GM19452 (cell line): ENCODE results near the gene B3GNT9.
A peak's percentile ranks its signal among the peaks of the same experiment; 100 is the strongest.

ENCODE experiments used
- ATAC-seq: cut with Tn5 transposase; IDR thresholded peaks from one replicate; pipeline ENCODE4 v1.9.1; 2021; ENCODE audit not compliant: unreplicated experiment

The B3GNT9 gene

DNA sequence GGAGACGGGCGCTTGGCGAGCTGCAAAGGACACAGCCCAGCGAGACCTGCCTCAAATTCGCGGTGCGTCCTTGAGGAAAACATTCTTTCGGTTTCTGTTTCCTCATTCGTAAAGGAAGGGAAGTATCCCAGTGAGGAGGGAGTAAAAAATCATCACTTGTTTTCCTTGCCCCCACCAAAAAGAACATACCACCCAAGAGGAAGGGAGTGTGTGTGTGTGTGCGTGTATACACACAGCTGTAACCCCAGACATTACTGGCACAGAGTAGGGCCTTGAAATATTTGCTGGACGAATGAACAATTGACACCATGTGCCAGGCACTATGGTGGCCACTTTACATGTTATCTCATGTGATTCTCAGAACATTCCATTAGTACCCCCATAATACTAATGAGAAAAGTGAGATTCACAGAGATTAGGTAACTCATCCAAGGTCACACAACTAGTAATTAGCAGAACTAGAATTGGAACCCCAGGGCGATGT, 34.9 kb upstream of the B3GNT9 start:
- ATAC-seq, result no peak

DNA sequence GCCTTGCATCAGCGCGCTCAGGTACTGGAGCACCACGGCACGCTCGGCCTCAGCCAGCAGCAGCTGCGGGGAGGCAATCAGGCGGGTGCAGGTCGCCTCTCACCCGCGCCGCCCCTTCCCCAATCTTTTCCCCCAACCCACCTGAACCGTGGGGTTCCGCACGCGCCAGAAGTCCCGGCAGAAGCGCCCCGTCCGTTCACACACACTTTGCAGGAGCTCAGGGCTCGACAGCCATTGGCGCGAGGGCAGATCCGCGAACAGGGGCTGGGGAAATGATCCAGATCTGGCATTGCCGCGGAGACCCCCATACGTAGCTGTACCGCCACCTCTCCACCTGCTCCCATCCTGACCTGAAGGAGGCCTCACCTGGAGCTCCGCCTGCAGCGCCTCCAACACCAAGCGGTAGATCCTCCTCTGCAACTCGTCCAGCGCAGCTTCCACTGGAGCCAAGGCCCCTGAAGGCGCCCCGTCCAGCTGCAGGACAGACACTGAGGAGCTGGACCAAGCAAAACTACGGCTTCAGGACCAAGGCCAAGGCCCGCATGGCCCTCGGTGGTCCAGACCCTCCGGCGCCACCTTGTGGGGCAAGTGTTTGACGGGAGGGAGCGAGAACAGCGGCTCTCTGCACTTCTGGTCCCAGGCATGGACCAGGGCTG, 34.3 kb upstream of the B3GNT9 start:
- no peak for ATAC-seq

DNA sequence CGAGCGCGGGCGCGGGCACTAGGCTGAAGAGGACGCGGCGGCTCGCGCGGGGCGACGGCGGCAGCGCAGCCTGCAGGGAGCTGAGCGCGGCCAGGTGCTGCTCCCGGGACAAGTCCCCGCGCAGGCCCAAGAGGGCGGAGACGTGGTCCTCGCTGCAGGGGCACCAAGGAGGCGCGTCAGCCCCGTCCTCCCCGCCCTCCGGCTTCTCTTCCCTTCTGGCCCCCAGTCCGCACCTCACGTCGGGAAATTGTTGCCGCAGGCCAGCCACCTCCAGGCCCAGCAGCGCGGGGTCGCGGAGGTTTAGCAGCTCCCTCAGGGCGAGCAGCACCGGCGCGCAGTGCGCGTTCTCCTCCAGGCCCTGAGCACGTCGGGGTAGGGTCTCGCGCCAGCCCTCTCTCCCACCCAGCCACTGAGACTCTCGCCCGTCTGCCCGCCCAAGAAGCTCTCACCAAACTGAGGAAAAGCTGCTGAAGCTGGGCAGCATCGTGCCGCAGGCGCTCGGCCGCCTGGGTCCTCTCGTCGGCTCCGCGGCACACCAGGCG, 33.7 kb upstream of the B3GNT9 start:
- peak; percentile 10 for ATAC-seq

DNA sequence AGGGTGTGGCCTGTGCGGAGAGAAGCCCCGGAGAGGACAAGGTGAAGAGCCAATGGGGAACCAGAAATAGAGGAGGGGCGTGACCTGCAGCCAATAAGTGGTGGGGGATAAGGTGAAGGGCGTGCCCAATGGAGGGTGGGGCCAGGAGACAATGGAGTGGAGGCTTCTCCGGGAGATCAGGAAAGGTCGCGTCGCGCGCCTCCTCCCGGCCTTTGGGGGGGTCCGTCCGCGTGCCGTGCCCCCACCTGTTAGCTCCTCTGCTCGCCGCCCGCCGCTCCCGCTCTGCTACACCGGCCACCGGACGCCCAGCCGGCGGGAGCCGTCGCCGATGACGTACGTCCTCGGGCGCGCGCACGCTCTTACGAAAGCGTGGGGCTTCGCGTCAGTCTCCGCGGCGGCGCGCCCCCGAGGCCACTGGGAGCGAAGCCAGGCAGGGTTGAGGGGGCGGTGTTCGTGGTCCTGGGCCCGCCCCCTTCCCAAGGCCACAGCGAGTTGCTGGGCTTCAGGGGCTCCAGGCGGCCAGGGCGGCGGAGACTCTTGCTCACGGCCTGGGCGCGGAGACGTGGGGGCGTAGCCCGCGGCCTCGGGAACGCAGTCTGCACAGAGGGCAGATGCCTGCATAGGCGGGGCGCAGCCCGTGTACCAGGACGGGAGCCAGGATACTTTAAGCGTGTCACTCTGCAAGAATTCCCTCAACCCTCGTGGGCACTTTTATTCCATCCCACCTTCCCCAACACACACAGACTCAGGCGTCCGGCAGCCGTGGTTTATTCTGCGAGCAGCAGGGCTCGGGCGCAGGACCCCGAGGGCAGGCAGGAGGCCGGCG, 33.0 kb upstream of the B3GNT9 start, which contains the start of gene MATCAP1:
Gene MATCAP1 (minus strand): TSS at position 337 of the 826 bp plus-strand sequence. CDS start 3,353 bp downstream, outside the sequence.
- ATAC-seq, result peak; percentile 90

DNA sequence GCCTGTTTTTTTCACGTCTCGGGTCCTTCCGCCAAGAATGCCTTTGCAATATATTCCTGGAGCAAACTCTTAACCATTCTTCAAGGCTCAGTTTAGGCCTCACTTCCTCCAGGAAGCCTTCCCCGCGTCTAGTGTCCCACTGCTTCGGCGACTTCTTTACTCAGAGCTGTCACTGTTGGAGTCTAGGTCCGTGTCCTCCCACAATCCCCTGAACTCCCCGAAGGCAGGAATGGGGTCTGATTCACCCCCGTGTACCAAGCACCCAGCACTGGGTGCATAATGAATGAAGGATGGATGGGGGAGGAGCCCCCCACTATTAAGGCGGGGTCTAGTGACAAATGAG, 32.5 kb upstream of the B3GNT9 start:
- no peak for ATAC-seq

DNA sequence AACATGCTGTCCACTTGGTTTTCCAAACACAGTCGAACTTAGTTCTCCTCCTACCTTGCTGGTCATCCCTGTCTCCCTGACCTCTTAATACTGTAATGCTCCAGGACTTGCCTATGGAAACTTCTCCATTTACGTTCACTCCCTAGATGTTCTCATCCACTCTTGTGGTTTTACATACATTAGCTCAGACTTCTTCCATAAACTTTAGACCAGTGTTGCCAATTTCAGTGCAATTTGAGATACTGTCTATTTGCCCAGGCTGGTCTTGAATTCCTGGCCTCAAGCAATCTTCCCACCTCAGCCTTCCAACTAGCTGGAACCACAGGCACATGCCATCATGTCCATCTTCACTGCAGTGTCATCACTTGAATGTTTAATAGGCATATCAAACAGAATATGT, 31.5 kb upstream of the B3GNT9 start:
- no peak for ATAC-seq

DNA sequence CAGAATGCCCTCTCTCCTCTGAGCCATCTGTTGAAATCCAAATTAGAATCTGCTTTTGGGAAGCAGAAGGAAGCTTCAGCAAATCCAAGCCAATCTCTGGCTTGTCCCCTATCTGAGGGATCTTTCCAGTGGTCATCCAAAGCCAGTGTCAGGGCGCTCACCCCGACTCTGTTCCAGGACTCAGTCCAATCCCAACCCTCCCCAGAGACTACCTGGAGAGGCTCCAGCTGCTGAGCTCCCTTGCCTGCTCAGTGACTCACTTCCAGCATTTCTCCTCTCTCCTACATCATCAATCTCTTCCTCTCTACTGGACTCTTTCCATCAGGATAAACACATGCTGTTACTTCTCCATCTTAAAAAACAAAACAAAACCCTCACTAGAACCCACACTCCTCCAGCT, 30.5 kb upstream of the B3GNT9 start:
- no peak for ATAC-seq

DNA sequence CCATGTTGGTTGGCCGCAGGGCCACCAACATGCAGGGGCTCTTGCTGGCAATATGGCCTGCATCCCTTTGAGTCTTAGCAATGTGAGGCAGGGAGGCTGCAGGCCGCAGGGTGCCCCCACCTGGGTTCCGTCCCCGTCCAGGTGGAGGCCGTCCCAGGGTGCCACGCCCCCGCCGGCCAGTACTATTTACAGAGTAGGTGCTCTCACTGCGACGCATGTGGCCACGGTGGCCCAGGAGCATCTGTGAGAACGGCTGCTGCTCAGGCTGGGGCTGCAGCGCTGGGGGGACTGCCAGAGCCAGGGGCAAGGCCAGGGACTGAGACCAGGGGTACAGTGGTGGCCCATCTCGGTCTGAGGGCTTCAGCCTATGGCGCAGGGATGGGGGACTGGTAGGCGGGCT, 29.4 kb upstream of the B3GNT9 start:
- ATAC-seq, result no peak

DNA sequence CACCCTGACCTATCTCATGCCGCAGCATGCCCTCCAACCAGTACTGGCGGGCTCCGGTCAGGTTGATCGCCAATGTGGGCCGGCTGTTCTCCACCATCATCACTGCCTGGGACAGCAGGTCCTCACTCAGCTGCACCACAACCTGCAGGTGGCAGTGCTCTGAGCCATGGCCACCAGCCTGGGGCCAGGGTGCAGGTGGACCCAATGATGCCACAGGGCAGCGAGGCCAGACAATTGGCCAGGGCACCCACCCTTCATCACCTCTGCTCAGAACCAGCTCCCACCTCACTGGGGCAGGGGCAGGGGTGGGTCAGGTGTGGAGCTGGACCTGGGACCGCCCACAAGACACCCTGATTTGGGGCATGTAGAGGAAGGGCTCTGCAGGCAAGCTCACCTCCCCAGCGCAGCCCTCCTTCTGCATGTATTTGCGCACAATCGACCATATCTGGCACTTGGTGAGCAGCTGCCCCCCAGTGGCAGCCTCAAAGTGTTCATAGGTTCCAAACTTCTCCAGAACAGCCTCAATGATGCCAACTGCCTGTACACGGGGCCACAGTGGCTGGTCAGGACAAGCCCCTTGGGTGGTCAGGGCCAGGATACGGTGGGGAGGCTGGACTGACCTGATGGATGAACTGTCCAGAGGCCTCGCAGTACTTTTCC, 28.8 kb upstream of the B3GNT9 start:
- no peak for ATAC-seq

DNA sequence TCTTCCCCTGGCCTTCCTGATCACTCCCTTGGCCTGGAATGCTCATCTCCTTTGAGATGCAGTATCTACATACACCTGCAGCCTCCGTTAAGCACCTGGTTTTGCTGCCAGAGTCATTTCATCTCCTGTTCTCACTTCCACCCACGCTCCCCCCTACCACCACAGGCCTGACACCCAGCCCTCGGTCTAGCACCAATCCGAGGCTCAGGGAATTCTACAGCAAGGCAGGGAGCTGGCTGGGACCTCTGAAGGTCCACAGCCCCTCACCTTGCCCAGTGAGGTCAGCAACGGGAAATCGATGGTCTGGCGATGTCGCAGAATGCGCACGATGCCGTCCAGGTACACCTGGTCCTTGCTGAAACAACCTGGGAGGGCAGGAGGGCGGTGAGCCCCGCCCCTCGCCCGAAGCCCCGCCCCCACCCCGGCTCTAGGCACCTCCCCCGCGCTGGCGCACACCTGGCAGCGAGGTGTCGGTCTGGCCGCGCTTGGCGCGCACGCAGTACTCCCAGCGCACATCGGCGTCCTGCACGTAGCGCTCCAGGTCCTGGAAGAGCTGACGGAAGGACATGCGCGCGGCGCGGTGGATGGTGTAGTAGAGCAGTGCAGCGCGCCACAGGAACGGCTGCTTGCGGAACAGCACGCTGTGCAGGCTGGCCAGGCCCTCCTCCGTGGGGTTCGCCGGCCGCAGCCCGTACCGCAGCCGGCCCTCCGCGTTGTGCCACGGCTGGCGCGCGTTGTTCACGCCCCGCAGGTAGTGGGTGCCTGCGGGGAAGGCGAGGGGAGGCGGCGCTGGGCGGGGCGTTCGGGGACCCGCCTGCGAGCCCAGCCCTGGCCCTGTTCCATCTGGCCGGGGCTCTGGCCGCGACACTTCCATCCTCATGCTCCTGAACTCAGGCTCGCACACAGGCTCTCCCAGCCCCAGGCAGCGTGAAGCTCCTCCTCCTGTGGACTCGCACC, 27.2 kb upstream of the B3GNT9 start:
- ATAC-seq, result no peak

DNA sequence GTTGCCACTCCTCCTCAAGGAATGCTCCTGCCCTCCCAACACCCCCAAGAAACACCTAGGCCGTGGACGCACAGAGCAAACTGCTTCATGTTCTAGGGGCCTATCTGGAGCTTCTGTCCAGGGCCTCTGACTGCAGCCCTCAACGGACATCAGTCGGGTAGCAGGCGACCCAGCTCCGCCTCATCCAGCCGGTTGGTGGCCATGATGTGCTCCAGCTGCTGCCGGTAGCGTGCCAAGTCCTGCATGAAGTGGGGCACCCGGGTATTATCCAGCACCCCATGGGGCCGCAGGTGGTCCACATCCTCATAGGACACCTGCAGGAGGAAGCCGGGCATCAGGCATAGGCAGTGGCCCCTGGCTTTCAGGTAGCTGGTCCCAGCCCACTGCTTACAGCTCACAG, 25.9 kb upstream of the B3GNT9 start:
- ATAC-seq, result no peak

DNA sequence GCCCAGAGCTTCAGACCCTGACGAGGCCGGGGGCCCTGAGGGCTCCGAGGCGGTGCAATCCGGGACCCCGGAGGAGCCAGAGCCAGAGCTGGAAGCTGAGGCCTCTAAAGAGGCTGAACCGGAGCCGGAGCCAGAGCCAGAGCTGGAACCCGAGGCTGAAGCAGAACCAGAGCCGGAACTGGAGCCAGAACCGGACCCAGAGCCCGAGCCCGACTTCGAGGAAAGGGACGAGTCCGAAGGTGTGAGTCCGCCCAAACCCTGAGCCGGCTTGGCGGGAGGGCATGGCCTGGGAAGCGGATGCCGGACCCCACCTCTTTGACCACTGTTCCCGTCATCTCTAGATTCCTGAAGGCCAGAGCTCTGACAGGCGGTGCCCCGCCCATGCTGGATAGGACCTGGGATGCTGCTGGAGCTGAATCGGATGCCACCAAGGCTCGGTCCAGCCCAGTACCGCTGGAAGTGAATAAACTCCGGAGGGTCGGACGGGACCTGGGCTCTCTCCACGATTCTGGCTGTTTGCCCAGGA, 24.0 kb upstream of the B3GNT9 start:
- ATAC-seq, result no peak

DNA sequence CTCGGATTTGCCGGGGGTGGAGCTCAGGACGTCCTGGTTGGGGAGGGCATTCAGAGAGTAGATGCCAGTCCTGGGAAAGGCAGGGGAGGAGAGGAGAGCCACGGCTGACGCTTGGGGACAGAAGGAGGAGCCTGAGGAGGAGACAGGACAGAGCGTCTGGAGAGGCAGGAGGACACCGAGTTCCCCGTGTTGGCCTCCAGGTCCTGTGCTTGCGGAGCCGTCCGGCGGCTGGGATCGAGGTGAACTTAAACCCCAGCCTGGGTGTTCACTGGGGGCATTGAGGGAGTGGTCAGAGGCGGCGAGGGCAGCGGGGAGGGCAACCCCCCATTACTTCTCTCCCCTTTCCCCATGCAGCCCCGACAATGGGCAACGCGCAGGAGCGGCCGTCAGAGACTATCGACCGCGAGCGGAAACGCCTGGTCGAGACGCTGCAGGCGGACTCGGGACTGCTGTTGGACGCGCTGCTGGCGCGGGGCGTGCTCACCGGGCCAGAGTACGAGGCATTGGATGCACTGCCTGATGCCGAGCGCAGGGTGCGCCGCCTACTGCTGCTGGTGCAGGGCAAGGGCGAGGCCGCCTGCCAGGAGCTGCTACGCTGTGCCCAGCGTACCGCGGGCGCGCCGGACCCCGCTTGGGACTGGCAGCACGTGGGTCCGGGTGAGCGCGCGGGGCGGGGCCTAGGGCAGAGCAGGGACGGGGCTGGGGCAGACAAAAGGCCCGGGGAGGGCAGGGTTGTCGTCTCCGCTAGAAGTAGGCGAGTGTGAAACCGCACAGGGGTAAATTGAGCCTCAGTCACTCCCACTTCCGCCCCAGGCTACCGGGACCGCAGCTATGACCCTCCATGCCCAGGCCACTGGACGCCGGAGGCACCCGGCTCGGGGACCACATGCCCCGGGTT, 23.3 kb upstream of the B3GNT9 start:
- peak; percentile 40 for ATAC-seq

DNA sequence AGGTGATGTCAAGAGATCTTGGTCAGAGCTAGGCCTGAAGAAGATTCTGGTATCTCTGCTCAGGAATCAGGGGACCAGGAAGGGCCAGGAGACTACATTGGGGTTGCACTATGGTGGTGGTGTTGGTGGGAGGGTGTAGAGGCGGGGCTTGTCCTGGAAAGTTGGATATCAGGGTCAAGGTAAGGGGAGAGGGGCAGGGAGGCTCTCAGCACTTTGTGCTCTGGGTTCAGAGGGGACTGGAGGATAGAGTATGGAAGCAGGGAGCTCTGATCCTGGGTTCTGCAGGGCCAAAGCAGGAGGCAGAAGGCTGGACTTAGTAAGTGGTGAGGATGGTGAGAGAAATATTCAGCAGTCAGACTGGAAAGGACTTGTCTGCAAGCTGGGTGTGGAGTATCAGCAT, 22.5 kb upstream of the B3GNT9 start:
- ATAC-seq, result no peak

DNA sequence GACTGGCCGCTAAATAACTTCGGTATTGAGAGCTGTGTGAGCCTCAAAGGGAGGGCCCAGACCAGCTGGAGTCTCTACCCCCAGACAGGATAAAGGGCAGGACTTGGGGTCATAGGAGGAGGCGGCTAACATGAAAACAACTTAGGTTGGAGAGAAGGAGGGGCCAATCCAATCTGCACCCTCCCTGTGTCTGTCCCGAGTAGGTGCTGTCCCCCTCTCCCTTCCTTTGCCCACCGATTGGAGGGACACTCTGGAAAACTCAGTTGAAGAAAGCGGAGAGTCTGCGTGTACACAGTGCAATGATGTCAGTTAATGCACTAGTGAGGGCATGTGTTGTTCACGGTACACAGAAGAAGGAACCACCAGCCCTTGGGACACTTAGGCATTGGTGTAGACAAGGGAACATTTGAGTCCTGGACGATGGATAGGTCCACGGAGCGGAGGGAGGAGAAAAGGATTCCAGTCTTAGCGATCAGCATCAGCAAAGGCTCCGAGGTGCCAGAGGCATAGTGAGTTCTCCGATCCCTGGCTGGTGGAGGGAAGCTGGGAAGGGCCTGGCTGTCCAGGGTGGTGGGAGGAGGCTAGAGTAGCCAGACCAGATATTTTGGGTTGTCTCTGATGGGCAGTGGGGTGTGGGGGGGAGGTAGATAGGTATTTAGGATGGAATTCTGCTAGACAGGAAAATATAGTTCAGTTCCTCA, 20.3 kb upstream of the B3GNT9 start:
- ATAC-seq, result peak; percentile 8

DNA sequence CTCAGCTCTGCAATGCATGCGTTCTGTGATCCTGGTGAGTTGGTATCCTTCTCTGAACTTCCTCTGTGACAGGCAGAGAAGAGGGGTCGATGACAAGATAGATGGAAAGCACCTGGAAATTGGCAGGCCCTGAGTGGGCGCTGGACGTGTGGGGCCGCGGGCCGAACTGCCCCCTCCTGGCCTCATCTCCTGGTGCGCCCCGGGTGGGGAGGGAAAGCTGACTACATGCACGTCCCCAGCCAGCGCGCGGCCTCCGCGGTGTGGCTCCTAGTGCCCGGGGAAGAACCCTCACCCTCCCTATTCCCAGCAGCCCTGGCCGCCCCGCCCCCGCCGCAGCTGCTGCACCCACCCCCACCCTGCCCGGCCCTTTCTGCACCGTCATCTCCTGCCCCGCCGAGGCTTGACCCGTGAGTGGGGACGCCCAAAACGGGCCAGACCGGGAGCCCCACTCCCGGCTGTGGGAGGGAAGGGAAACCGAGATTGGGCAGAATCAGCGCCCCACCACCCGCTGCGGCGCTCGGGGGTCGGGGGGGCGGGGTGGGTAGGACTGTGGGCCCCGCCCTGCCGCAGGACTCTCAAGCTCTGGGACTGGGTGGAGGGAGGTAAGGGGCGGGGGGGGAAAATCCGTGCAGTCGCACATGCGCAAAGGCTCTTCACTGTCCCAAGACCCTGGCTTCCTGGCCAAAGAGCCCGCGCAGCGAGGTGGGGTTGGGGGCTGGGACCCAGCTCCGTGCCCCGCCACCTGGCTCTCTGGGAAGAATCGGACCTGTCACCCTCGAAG, 19.6 kb upstream of the B3GNT9 start, which contains the start of gene NOL3:
Gene NOL3 (plus strand): TSS at position 371 of the 781 bp plus-strand sequence.
- ATAC-seq, result peak; percentile 34

DNA sequence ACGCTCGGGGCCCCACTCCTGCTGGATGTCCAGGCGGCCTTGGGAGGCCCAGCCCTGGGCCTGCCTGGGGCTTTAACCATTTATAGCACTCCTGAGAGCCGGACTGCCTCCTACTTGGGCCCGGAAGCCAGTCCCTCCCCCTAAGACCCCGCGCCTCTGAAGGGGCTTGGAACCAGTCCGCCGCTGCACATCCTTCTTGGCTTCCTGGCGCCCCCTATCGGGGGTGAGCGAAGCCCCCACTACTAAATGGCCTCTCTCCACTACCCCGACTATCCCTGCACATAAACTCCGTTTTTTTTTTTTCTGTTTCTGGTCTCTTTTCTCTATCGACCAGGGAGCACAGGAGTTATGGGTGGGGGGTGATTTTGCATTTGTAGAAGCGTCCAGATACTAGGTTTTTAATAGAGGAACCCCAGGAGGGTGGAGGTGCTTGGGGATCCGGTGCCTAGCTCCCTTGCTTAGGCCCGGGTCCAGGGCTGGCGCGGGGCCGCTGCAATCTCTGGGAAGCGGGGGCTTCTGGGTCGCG, 18.9 kb upstream of the B3GNT9 start:
- ATAC-seq, result no peak
